GM03348 (cell line): ENCODE data around the gene AP2A2.

ENCODE experiments used
- DNase-seq: peaks from one replicate; pipeline ENCODE4 v3.0.0; 2012; ENCODE audit warnings: low spot score

Gene AP2A2

GRCh38 chr11:1030086-1030485 is 104.4 kb downstream of the AP2A2 start:
- DNase-seq: no peak

- no peak for DNase-seq
Measured at GRCh38 chr11:1030556-1030955, 104.9 kb downstream of the AP2A2 start.

- no peak for DNase-seq
Measured at GRCh38 chr11:1031121-1031899, 105.6 kb downstream of the AP2A2 start.

- DNase-seq: no peak
Measured at GRCh38 chr11:1032310-1032891, 106.7 kb downstream of the AP2A2 start.

- DNase-seq: no peak
Measured at GRCh38 chr11:1033016-1033798, 107.5 kb downstream of the AP2A2 start.

- DNase-seq: no peak
Measured at GRCh38 chr11:1034001-1034400, 108.3 kb downstream of the AP2A2 start.

GRCh38 chr11:1034456-1035295 is 109.0 kb downstream of the AP2A2 start:
- DNase-seq: no peak

GRCh38 chr11:1035577-1036283 is 110.1 kb downstream of the AP2A2 start:
- no peak for DNase-seq

- DNase-seq: no peak
Measured at GRCh38 chr11:1036303-1036923, 110.7 kb downstream of the AP2A2 start, which contains the start of gene MUC6. Gene MUC6, minus strand, starts transcription at chr11:1036718. Its CDS starts 63 bp downstream, at chr11:1036655.

- DNase-seq: no peak
Measured at GRCh38 chr11:1036931-1037330, 111.3 kb downstream of the AP2A2 start.

GRCh38 chr11:1037506-1038055 is 111.9 kb downstream of the AP2A2 start:
- no peak for DNase-seq

GRCh38 chr11:1038361-1038760 is 112.7 kb downstream of the AP2A2 start:
- no peak for DNase-seq

GRCh38 chr11:1038921-1039320 is 113.3 kb downstream of the AP2A2 start:
- no peak for DNase-seq

GRCh38 chr11:1039481-1040427 is 114.1 kb downstream of the AP2A2 start:
- no peak for DNase-seq

GRCh38 chr11:1040428-1041148 is 114.9 kb downstream of the AP2A2 start:
- no peak for DNase-seq

GRCh38 chr11:1041149-1041467 is 115.4 kb downstream of the AP2A2 start:
- no peak for DNase-seq

GRCh38 chr11:1041471-1041870 is 115.8 kb downstream of the AP2A2 start:
- DNase-seq: no peak

GRCh38 chr11:1041936-1042608 is 116.4 kb downstream of the AP2A2 start:
- DNase-seq: no peak
